ENCODE results near the gene PLXDC2.

GRCh38 chr10:20303453-20304152, 487.4 kb downstream of the PLXDC2 start:
- TF ChIP-seq CTCF (IDR thresholded peaks at IDR 0.05) (no peak), POLR2A (IDR thresholded peaks at IDR 0.05) (no peak)
